Left ventricle myocardium inferior (tissue), 1 donor: Measurements from ENCODE around the gene SCRG1. TPM values are rescaled to one million over a fixed set of nuclear protein-coding genes. Genes with fewer than 3 reads are reported as not detected.

ENCODE experiments used
- DNase-seq: peaks from one replicate; pipeline ENCODE4 v3.0.0-alpha.2; 2020
- H3K27ac ChIP-seq: fragments of 200-600 bp; replicated peaks from 2 replicates; pipeline ENCODE4 v1.8.0; 2021
- H3K27me3 ChIP-seq: fragments of 200-600 bp; 2 replicates; pipeline ENCODE4 v1.8.0; 2021; ENCODE audit warnings: low read depth
- H3K36me3 ChIP-seq: fragments of 200-600 bp; 2 replicates; pipeline ENCODE4 v1.8.0; 2021
- H3K4me1 ChIP-seq: fragments of 200-600 bp; 2 replicates; pipeline ENCODE4 v1.8.0; 2021
- H3K4me3 ChIP-seq: fragments of 200-600 bp; 2 replicates; pipeline ENCODE4 v1.8.0; 2021; ENCODE audit warnings: mild to moderate bottlenecking, moderate library complexity
- H3K9me3 ChIP-seq: fragments of 200-600 bp; replicated peaks from 2 replicates; pipeline ENCODE4 v1.8.0; 2021
- intact Hi-C: fragments of 100-400 bp; cut with micrococcal nuclease; formaldehyde crosslinking; loops from one replicate; pipeline ENCODE4 v1.11.0; 2022
- total RNA-seq: library from RNA; stranded (reverse); fragmentation: NEBNext Ultra II Directional; extraction: Animal tissue kit (Norgen Biotek cat#: 25700); gene quantifications from one replicate; pipeline ENCODE4 v1.2.1, GENCODE V29; 2021
- TF ChIP-seq, protein P1 (sequence below): fragments of 200-600 bp; IDR thresholded peaks from 2 replicates; pipeline ENCODE4 v1.8.0; 2021; ENCODE audit warnings: antibody characterized with exemption, mild to moderate bottlenecking, borderline replicate concordance
- donor health status: DM: no; HTN: yes; CAD: no; lungs with severe emphysema.

SCRG1 gene
- total RNA-seq, 1 donor from 2014 or later = 0.41 TPM

DNA sequence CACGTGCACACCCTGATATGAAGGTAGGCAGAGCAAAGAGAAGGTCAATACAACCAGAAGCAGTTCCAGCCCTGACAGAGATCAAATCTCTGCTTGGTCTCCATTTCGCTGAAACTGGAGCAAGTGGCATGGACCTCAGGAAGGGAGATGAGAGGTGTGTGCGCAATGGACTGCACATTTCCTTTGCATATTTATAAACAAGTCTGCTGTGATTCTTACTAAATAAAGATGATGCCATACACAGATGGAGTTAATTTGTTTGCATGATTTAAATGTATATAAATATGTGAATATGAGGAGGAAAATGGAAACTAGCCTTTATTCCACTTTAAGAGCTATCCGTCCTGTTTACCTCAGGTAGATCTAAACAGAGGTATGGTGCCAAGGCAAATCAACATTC lies 2.1 kb upstream of the SCRG1 start:
- Histone ChIP-seq H3K27ac (no peak overlapping the region), H3K4me1 (no peaks in the 10 kb centered on the region), H3K27me3 (no peaks in the 10 kb centered on the region), H3K4me3 (no peak overlapping the region), H3K9me3 (no peaks in the 10 kb centered on the region), H3K36me3 (peaks cover 8% of the 10 kb centered on the region)
- intact Hi-C loops = no loop called here
- TF ChIP-seq, protein P1, sequence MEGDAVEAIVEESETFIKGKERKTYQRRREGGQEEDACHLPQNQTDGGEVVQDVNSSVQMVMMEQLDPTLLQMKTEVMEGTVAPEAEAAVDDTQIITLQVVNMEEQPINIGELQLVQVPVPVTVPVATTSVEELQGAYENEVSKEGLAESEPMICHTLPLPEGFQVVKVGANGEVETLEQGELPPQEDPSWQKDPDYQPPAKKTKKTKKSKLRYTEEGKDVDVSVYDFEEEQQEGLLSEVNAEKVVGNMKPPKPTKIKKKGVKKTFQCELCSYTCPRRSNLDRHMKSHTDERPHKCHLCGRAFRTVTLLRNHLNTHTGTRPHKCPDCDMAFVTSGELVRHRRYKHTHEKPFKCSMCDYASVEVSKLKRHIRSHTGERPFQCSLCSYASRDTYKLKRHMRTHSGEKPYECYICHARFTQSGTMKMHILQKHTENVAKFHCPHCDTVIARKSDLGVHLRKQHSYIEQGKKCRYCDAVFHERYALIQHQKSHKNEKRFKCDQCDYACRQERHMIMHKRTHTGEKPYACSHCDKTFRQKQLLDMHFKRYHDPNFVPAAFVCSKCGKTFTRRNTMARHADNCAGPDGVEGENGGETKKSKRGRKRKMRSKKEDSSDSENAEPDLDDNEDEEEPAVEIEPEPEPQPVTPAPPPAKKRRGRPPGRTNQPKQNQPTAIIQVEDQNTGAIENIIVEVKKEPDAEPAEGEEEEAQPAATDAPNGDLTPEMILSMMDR = no peak
- DNase-seq = no peak

DNA sequence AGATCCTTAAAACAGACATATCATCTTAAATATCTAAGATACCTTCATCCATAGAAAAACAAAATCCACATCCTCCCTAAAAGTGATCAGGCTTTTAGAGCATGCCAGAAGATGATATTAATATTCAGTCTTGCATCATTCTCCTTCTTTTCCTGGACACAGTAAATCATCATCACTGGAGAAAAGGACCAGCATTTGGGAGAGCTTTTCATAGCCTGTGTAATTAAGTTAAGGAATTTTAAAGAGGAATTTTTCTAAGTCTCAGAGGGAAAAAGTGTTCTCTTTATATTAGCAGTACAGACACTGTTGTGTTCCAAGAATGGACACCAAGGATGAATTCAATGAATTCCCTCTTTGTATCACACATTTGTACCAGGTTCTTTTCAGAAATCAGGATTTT lies 696 bp downstream of the SCRG1 start:
- no peaks in the 10 kb centered on the region for H3K9me3 ChIP-seq
- intact Hi-C loops = no loop called here
- DNase-seq = no peak
- peaks cover 11% of the 10 kb centered on the region for H3K36me3 ChIP-seq
- no peak overlapping the region for H3K27ac ChIP-seq
- TF ChIP-seq, protein P1 = no peak
- no peak overlapping the region for H3K4me3 ChIP-seq
- no peaks in the 10 kb centered on the region for H3K27me3 ChIP-seq
- no peaks in the 10 kb centered on the region for H3K4me1 ChIP-seq

DNA sequence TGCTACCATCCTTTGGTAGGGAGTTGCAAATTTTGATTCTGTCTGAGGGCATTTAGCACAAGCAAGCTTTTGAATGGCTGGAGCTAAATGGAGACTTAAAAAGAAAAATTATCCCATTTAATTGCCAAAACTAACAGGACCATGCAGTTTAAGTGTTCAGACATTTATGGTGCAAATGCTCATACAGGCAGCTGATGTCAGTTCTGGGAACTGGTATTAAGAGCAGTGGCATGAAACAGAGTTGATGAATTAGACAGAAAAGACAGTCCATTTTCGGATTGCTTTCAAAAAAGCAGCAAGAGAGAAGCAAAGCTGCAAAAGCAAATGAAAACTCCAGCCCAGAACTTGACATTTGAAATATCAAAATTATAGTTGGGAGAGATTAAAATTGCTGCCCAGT lies 1.3 kb downstream of the SCRG1 start:
- no peak overlapping the region for H3K4me3 ChIP-seq
- H3K27me3 ChIP-seq = no peaks in the 10 kb centered on the region
- intact Hi-C loops = no loop called here
- no peaks in the 10 kb centered on the region for H3K9me3 ChIP-seq
- no peaks in the 10 kb centered on the region for H3K4me1 ChIP-seq
- DNase-seq = no peak
- H3K27ac ChIP-seq = no peak overlapping the region
- TF ChIP-seq, protein P1 = no peak
- peaks cover 17% of the 10 kb centered on the region for H3K36me3 ChIP-seq

DNA sequence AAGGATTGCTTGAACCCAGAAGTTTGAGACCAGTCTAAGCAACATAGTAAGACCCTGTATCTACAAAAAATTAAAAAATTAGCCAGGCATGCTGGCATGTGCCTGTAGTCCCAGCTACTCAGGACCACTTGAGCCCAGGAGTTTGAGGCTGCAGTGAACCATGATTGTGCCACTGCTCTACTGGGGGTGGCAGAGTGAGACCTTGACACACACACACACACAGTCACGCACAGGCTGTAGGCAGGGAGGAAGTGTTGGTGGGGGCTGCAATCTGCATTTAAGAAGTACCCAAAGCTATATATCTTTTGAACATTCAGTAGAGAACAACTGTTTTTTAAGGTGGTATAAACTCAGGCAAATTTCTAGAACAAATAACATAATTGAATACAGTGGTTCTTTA lies 7.2 kb downstream of the SCRG1 start:
- Histone ChIP-seq H3K4me3 (no peak overlapping the region), H3K4me1 (no peaks in the 10 kb centered on the region), H3K9me3 (no peaks in the 10 kb centered on the region), H3K27ac (no peak overlapping the region), H3K27me3 (no peaks in the 10 kb centered on the region), H3K36me3 (peaks cover 19% of the 10 kb centered on the region)
- TF ChIP-seq, protein P1 = no peak
- intact Hi-C loops = no loop called here
- DNase-seq = no peak

DNA sequence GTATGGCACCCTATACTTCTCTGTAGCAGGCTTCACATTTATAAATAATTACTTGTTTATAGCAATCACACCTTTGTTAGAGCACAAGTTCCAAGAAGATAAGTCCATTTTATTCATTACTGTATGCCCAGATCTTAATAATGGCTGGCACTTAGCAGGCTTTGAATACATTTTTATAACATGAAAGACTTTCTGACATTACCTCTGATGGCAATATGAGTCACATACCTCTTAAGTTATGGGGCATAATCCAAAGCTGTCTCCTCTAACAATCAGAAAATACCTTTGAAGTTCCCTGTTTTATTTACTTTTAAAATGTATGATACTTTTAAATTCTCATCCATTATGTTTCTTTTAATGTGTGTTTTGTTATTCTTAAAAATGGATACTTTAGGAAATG lies 12.2 kb downstream of the SCRG1 start:
- no peak for DNase-seq
- no peak overlapping the region for H3K27ac ChIP-seq
- intact Hi-C loops = no loop called here
- H3K4me1 ChIP-seq = no peaks in the 10 kb centered on the region
- H3K4me3 ChIP-seq = no peak overlapping the region
- H3K9me3 ChIP-seq = no peaks in the 10 kb centered on the region
- TF ChIP-seq, protein P1 = no peak
- H3K36me3 ChIP-seq = no peaks in the 10 kb centered on the region
- no peaks in the 10 kb centered on the region for H3K27me3 ChIP-seq

DNA sequence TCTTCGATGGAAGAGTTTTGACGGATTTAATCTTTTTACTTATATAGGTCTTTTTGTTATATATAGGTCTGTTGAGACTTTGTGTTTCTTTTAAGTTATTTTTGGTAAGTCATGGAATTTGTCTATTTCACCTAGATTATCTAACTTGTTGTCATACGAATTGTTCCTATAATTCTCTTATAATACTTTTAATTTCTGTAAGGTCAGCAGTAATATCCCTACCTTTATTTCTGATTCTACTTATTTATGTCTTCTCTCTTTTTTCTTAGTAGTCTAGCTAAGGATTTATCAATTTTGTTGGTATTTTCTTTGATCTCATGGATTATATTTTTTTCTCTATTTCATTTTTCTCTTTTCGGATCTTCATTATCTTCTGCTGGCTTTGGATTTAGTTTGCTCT lies 16.6 kb downstream of the SCRG1 start:
- TF ChIP-seq, protein P1 = no peak
- intact Hi-C loops = no loop called here

More for the DNA sequence above, 16.6 kb downstream of the SCRG1 start:
- Histone ChIP-seq H3K27ac (no peak overlapping the region), H3K9me3 (no peaks in the 10 kb centered on the region), H3K4me1 (no peaks in the 10 kb centered on the region), H3K27me3 (no peaks in the 10 kb centered on the region), H3K36me3 (no peaks in the 10 kb centered on the region), H3K4me3 (no peak overlapping the region)
- DNase-seq = no peak
